GM12873 (cell line): ENCODE data around the gene SEC14L2.

Experiments used
- TF ChIP-seq, protein P1 (sequence below): IDR thresholded peaks from 2 replicates; pipeline ENCODE4 v1.5.1; 2012; ENCODE audit warnings: low read depth, mild to moderate bottlenecking, moderate library complexity, low read length, control low read depth; ENCODE audit not compliant: insufficient read depth; ENCODE audit errors: missing control alignments

SEC14L2 gene

DNA sequence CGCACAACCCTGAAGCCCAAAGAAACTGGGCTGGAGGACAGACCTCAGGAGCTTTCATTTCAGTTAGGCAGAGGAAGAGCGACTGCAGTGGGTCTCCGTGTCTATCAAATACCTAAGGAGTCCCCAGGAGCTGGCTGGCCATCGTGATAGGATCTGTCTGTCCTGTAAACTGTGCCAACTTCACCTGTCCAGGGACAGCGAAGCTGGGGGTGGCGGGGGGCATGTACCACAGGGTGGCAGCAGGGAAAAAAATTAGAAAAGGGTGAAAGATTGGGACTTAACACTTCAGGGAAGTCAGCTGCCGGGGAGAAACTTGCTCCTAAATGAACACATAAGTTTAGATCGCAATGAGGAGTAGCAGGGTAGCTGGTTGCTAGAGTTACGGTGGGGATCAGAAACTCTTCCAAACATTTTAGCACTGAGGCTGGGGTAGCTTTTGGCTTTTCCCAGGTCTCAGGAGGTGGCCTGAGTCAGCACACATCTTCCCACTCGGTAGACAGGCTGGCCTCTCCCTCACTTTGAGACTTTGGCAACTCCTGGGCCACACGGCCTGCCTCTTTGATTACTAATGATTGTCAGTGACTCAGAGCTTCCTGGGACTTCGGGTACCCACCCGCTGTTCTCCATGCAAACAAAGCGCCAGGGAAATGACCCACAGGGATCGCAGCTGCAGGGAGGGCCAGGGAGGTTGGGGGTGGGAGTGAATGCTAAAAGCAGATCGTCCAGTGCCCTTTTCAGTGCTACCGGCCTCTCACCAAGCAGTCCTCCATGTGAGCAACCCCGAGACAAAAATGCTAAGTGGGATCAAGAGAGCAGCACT lies 25.9 kb downstream of the SEC14L2 start:
- TF ChIP-seq, protein P1, sequence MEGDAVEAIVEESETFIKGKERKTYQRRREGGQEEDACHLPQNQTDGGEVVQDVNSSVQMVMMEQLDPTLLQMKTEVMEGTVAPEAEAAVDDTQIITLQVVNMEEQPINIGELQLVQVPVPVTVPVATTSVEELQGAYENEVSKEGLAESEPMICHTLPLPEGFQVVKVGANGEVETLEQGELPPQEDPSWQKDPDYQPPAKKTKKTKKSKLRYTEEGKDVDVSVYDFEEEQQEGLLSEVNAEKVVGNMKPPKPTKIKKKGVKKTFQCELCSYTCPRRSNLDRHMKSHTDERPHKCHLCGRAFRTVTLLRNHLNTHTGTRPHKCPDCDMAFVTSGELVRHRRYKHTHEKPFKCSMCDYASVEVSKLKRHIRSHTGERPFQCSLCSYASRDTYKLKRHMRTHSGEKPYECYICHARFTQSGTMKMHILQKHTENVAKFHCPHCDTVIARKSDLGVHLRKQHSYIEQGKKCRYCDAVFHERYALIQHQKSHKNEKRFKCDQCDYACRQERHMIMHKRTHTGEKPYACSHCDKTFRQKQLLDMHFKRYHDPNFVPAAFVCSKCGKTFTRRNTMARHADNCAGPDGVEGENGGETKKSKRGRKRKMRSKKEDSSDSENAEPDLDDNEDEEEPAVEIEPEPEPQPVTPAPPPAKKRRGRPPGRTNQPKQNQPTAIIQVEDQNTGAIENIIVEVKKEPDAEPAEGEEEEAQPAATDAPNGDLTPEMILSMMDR, result no peak

DNA sequence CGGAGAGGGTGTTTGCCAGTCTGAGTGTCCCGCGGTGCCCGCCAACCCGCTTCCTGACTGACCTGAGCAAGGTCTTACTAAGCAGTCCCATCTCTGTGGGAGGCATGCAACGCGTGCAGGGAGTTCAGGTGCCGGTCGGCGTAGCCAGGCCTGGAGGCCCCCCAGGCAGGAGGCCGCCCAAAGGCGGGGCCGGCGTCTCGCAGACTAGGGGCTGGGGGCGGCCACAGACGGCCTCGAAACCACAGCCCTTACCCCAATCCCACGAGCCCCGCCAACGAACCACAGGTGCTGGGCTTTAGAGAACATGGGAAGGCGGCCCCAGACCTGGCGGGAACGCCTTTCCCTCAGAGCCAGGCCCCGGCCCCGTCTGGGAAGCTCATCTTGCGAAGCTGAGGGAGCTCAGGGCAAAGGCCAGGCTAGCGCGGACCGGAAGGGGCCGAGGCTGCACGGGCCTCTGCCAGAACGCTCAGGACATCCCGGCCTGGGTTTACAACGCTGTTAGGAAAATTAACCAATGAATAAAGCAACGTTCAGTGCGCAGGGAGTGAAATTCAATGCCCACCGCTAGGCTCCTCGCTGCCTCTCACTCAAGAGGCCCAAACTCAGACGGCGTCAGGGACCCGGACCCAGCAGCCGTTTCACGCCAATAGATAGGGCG lies 26.6 kb downstream of the SEC14L2 start:
- TF ChIP-seq, protein P1, result peak; percentile 15

DNA sequence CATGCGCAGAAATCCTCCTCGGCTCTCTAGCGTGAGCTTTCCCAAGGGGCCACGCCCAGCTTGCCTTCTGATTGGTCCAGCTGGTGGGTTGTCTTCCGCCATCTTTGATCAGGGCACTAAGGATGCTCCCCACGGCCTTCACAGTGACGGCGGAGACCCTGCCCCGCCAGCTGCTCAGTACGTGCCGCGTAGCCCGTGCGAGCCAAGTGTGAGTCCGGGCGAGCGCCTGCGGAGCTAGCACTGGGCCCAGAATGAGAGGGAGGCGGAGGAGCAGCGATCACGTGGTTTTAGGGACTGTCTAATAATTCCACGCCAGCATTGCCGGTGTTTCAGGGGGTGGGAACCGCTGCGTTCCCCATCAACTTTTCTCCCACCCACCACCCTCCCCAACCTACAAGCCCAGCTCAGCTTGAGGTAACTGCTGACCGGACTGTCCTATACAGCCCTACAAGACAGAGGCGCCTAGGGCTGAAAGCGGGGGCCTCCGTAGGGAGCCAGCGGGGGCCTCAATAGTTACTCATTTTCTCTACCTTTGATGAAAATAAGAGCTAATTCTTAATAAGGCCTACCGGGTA lies 27.2 kb downstream of the SEC14L2 start:
- TF ChIP-seq, protein P1, result no peak

DNA sequence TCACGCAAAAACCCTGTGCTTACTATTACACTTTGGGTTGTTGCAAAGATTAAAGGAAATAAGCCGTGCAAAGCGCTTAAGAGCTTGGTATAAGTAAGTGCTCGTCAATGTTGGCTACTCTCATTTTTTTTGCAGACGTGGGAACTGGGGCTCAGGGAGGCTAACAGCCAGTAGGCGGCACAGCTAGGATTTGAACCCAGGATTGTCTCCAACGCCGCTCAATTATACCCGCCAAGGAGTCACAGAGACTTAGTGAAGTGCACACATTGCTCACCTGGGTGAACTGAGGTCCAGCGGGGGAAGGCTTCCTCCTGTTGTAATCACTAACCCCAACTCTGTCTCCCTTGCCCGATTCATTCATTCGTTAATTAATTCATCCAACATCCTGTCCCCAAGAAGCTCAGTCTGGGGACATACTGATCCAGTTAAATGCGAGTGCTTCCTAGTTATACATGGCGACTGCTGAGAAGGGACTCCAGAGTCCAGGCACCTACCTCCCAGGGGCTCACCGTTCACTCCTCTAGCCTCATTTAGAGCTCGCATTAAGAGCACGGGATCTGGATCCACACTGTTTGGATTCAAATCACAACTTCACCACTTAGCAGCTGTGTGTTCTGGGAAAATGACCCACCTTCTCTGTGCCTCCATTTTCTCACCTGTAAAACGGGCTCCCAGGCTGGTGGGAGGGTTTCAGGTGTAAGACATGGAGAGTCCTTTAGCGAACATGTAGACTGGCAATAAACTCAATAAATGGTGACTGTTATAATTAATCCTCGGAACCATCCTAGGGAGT lies 27.9 kb downstream of the SEC14L2 start:
- TF ChIP-seq, protein P1, result peak; percentile 38

DNA sequence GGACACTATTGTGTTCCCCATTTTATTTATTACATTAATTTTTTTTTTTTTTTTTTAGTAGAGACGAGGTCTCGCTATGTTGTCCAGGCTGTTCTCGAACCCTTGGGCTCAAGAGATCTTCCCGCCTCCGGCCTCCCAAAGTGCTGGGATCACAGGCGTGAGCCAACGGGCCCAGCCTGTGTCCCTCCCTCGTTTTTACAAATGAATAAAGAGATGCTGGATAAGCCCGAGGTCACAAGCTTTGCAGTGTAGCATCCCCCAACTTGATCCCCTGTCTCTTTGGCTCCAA lies 28.5 kb downstream of the SEC14L2 start:
- TF ChIP-seq, protein P1, result no peak

DNA sequence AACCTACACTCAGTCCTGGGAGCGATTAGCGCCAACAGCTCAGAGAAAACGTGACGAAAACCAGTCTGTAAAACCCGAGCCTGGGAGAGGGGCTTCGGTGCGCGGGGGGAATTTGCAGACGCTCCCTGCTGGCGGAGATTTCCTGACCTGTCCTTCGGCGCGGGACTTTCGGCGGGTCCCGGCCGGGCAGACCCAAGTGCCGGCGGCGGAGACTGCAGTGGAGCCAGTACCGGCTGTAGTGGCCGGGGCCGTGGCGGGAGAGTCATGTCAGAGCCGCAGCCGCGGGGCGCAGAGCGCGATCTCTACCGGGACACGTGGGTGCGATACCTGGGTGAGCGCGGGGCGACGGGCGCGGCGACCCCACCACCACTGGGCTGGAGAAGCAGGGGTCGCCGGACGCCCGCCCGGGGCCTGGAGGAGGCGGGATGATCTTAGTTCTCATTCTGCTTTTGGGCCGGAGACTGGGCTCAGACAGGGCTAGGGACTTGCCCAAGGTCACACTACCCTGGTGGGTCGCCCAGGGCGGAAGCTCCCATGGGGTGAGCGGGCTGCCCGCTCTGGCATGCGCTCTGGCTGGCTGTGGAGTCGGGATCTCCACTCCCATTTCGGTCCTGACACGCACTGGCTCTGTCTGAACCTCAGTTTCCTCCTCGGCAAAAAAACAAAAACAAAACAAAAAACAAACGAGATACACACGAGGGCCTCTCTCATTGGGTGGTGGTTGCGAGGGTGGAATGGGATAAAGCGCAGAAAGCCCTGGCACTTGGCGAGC lies 29.0 kb downstream of the SEC14L2 start, which contains the start of gene MTFP1:
TSS of gene MTFP1 (plus strand) at position 153 of the 772 bp plus-strand sequence. CDS start at position 265, 112 bp downstream.
- TF ChIP-seq, protein P1, result no peak
